Left ventricle myocardium inferior (tissue), 1 donor: Measurements from ENCODE around the gene TAS2R13. TPM values are rescaled to one million over a fixed set of nuclear protein-coding genes. Genes with fewer than 3 reads are reported as not detected.

Experiments
- DNase-seq: peaks from one replicate; pipeline ENCODE4 v3.0.0-alpha.2; 2020
- H3K27ac ChIP-seq: fragments of 200-600 bp; replicated peaks from 2 replicates; pipeline ENCODE4 v1.8.0; 2021
- H3K27me3 ChIP-seq: fragments of 200-600 bp; 2 replicates; pipeline ENCODE4 v1.8.0; 2021; ENCODE audit warnings: low read depth
- H3K36me3 ChIP-seq: fragments of 200-600 bp; 2 replicates; pipeline ENCODE4 v1.8.0; 2021
- H3K4me1 ChIP-seq: fragments of 200-600 bp; 2 replicates; pipeline ENCODE4 v1.8.0; 2021
- H3K4me3 ChIP-seq: fragments of 200-600 bp; 2 replicates; pipeline ENCODE4 v1.8.0; 2021; ENCODE audit warnings: mild to moderate bottlenecking, moderate library complexity
- H3K9me3 ChIP-seq: fragments of 200-600 bp; replicated peaks from 2 replicates; pipeline ENCODE4 v1.8.0; 2021
- CTCF ChIP-seq: fragments of 200-600 bp; IDR thresholded peaks from 2 replicates; pipeline ENCODE4 v1.8.0; 2021; ENCODE audit warnings: antibody characterized with exemption, mild to moderate bottlenecking, borderline replicate concordance
- intact Hi-C: fragments of 100-400 bp; cut with micrococcal nuclease; formaldehyde crosslinking; loops from one replicate; pipeline ENCODE4 v1.11.0; 2022
- total RNA-seq: library from RNA; stranded (reverse); fragmentation: NEBNext Ultra II Directional; extraction: Animal tissue kit (Norgen Biotek cat#: 25700); gene quantifications from one replicate; pipeline ENCODE4 v1.2.1, GENCODE V29; 2021
- donor health status: DM: no; HTN: yes; CAD: no; lungs with severe emphysema.

Gene TAS2R13
- total RNA-seq, 1 donor from 2014 or later = 0.41 TPM

- Histone ChIP-seq H3K9me3 (peaks cover 5% of the 10 kb centered on the region), H3K27me3 (no peaks in the 10 kb centered on the region), H3K36me3 (no peaks in the 10 kb centered on the region), H3K4me1 (no peaks in the 10 kb centered on the region), H3K4me3 (no peak overlapping the region), H3K27ac (no peak overlapping the region)
- TF ChIP-seq CTCF = no peak
- intact Hi-C loops = no loop called here
- no peak for DNase-seq
Measured at GRCh38 chr12:10941916-10942607, 32.7 kb upstream of the TAS2R13 start.

- TF ChIP-seq CTCF = no peak
- Histone ChIP-seq H3K27me3 (no peaks in the 10 kb centered on the region), H3K4me3 (no peak overlapping the region), H3K9me3 (peaks cover 5% of the 10 kb centered on the region), H3K36me3 (no peaks in the 10 kb centered on the region), H3K27ac (no peak overlapping the region), H3K4me1 (no peaks in the 10 kb centered on the region)
- intact Hi-C loops = no loop called here
- no peak for DNase-seq
Measured at GRCh38 chr12:10941369-10941768, 32.0 kb upstream of the TAS2R13 start.

- H3K9me3 ChIP-seq = peaks cover 5% of the 10 kb centered on the region
- intact Hi-C loops = no loop called here
- DNase-seq = no peak
- H3K27ac ChIP-seq = no peak overlapping the region
- H3K27me3 ChIP-seq = no peaks in the 10 kb centered on the region
- H3K4me3 ChIP-seq = no peak overlapping the region
- no peak for TF ChIP-seq CTCF
- H3K4me1 ChIP-seq = no peaks in the 10 kb centered on the region
- H3K36me3 ChIP-seq = no peaks in the 10 kb centered on the region
Measured at GRCh38 chr12:10940389-10940788, 31.0 kb upstream of the TAS2R13 start.

GRCh38 chr12:10939163-10939562, 29.8 kb upstream of the TAS2R13 start, which contains the start of gene TAS2R14:
Gene TAS2R14 (minus strand): TSS chr12:10939263. CDS start chr12:10939207, 56 bp downstream.
- no peak for TF ChIP-seq CTCF
- Histone ChIP-seq H3K27ac (no peak within 1 kb of the TSS), H3K27me3 (no peaks in the 10 kb centered on the region), H3K36me3 (no peaks in the 10 kb centered on the region), H3K4me3 (no peak within 1 kb of the TSS), H3K9me3 (peaks cover 5% of the 10 kb centered on the region), H3K4me1 (no peaks in the 10 kb centered on the region)
- intact Hi-C loops = no loop called here
- DNase-seq = no peak

- H3K36me3 ChIP-seq = no peaks in the 10 kb centered on the region
- H3K27ac ChIP-seq = no peak overlapping the region
- TF ChIP-seq CTCF = no peak
- H3K4me1 ChIP-seq = no peaks in the 10 kb centered on the region
- intact Hi-C loops = no loop called here
- no peak for DNase-seq
- H3K9me3 ChIP-seq = no peaks in the 10 kb centered on the region
- H3K27me3 ChIP-seq = no peaks in the 10 kb centered on the region
- no peak overlapping the region for H3K4me3 ChIP-seq
Measured at GRCh38 chr12:10936506-10936905, 27.1 kb upstream of the TAS2R13 start.
